Pancreas (tissue), 10 donors: ENCODE results near the gene DNAH7. TPM values are rescaled to one million over a fixed set of nuclear protein-coding genes. Genes with fewer than 3 reads are reported as not detected.

Experiments
- ATAC-seq, 4 donors: fragments of 200-7000 bp; cut with Tn5 transposase; one replicate each; pipeline versions ENCODE4 v1.8.0 to v1.9.1; 2020; ENCODE audit warnings: mild to moderate bottlenecking in 4 of 4, moderate library complexity in 4 of 4
- DNase-seq, 6 donors: peaks; one replicate each; pipeline ENCODE4 v3.0.0-alpha.2; 2020
- FAIRE-seq: peaks from 2 replicates; lab custom pipeline; 2012; peaks lifted over from hg19 to GRCh38; lab: Jason Lieb, UNC
- H3K27ac ChIP-seq, 4 donors: fragments of 200-600 bp; sonication (generic); 1 replicate in 3 of 4; 2 replicates in 1 of 4; pipeline versions ENCODE4 v1.5.0 to v1.8.0; 2020
- H3K27me3 ChIP-seq, 4 donors: fragments of 200-600 bp; one replicate each; pipeline ENCODE4 v1.8.0; 2021
- H3K36me3 ChIP-seq, 3 donors: fragments of 200-600 bp; sonication (generic) in 1 of 3; one replicate each; pipeline versions ENCODE4 v1.5.0 to v1.8.0; 2020 to 2021
- H3K4me1 ChIP-seq, 3 donors: fragments of 200-600 bp; one replicate each; pipeline ENCODE4 v1.8.0; 2021
- H3K4me3 ChIP-seq, 4 donors: fragments of 200-600 bp; sonication (generic) in 2 of 4; one replicate each; pipeline versions ENCODE4 v1.5.0 to v1.8.0; 2020 to 2021
- H3K9me3 ChIP-seq, 4 donors: fragments of 200-600 bp; one replicate each; pipeline ENCODE4 v1.8.0; 2021
- CTCF ChIP-seq, 4 donors: fragments of 200-600 bp; sonication (generic) in 3 of 4; IDR thresholded peaks; one replicate each; pipeline versions ENCODE4 v1.5.0 to v1.8.0; 2021; ENCODE audit warnings: antibody characterized with exemption in 4 of 4
- WGBS, 2 donors: extraction: QIAGEN DNeasy Blood & Tissue Kit; methylation state at CpG; one replicate each; pipeline ENCODE4 v1.1.7; 2013; 5-methylcytosine and 5-hydroxymethylcytosine counted together
- intact Hi-C, 3 donors: fragments of 100-400 bp; cut with DNase I; formaldehyde crosslinking; loops; one replicate each; pipeline versions ENCODE4 v1.11.1 to v1.14.2; 2022
- polyA plus RNA-seq, 2 donors: library from polyadenylated mRNA; stranded (reverse); fragments of 200-250 nt; gene quantifications; one replicate each; pipeline ENCODE4 v1.2.3, GENCODE V29; 2013
- total RNA-seq, 6 donors: library from RNA; stranded (reverse); fragmentation: NEBNext Ultra II Directional in 4 of 6; extraction: Animal tissue kit (Norgen Biotek cat#: 25700) in 4 of 6; gene quantifications; one replicate each; pipeline versions ENCODE4 v1.2.1 to v1.2.4, GENCODE V29; 2021 to 2023
- donor health status: healthy with polysubstance abuse.
- donor health status: DM: no; HTN: no; CAD: no; lungs with moderate emphysema.
- donor health status: DM: no; HTN: no; CAD: no.
- donor health status: control.
- donor health status: control.
- donor health status: Bipolar disorder and iron deficiency.
- donor health status: DM: yes; HTN: yes; CAD: no.
- donor health status: DM: no; HTN: no; CAD: no.
- donor health status: DM: no; HTN: no; CAD: no.
- donor health status: DM: yes; HTN: yes; CAD: no.

DNAH7 gene
- total and polyA plus RNA-seq, 8 donors = 1.6 to 7.0 (median 3.9) TPM

- no peak overlapping the region for H3K27ac ChIP-seq
- H3K4me3 ChIP-seq = no peak overlapping the region
- FAIRE-seq (no peak), ATAC-seq (no peak), DNase-seq (no peak)
- no peaks in the 10 kb centered on the region for H3K9me3 ChIP-seq
- 79 to 85% methylated on average over 2 of the region's 2 CpGs for WGBS, 2 donors
- TF ChIP-seq CTCF (IDR thresholded peaks at IDR 0.05) = no peak
- no peaks in the 10 kb centered on the region for H3K27me3 ChIP-seq
- intact Hi-C loops = no loop called here
- no peaks in the 10 kb centered on the region for H3K36me3 ChIP-seq
- no peaks in the 10 kb centered on the region for H3K4me1 ChIP-seq
Observed at GRCh38 chr2:195993623-195994022, 75.0 kb downstream of the DNAH7 start.

- 71 to 79% methylated on average over 3 of the region's 3 CpGs for WGBS, 2 donors
- DNase-seq (no peak), FAIRE-seq (no peak), ATAC-seq (peak in 2 of 4 donors; percentile 50 to 52)
- intact Hi-C loops = no loop called here
- Histone ChIP-seq H3K27me3 (no peaks in the 10 kb centered on the region), H3K4me3 (no peak overlapping the region), H3K27ac (no peak overlapping the region), H3K36me3 (no peaks in the 10 kb centered on the region), H3K4me1 (peaks cover 0 to 14% (median 11%) of the 10 kb centered on the region in 3 donors), H3K9me3 (no peaks in the 10 kb centered on the region)
- no peak for TF ChIP-seq CTCF (IDR thresholded peaks at IDR 0.05)
Observed at GRCh38 chr2:195985741-195986140, 82.9 kb downstream of the DNAH7 start.

GRCh38 chr2:195984923-195985726 lies 83.5 kb downstream of the DNAH7 start:
- DNase-seq (no peak), FAIRE-seq (no peak), ATAC-seq (peak; percentile 46 to 69 (median 56))
- Histone ChIP-seq H3K9me3 (no peaks in the 10 kb centered on the region), H3K27me3 (no peaks in the 10 kb centered on the region), H3K4me1 (peaks cover 0 to 14% (median 11%) of the 10 kb centered on the region in 3 donors), H3K4me3 (no peak overlapping the region), H3K27ac (no peak overlapping the region), H3K36me3 (no peaks in the 10 kb centered on the region)
- 8 to 18% methylated on average over 2 of the region's 2 CpGs for WGBS, 2 donors
- TF ChIP-seq CTCF (IDR thresholded peaks at IDR 0.05) = no peak
- intact Hi-C loops = no loop called here

- no peaks in the 10 kb centered on the region for H3K4me1 ChIP-seq
- no peak for FAIRE-seq
- H3K36me3 ChIP-seq = no peaks in the 10 kb centered on the region
- DNase-seq = no peak
- H3K27ac ChIP-seq = no peak overlapping the region
- TF ChIP-seq CTCF (IDR thresholded peaks at IDR 0.05) = no peak
- H3K27me3 ChIP-seq = no peaks in the 10 kb centered on the region
- no peak for ATAC-seq
- no peak overlapping the region for H3K4me3 ChIP-seq
- H3K9me3 ChIP-seq = no peaks in the 10 kb centered on the region
- intact Hi-C loops = no loop called here
- WGBS, 2 donors = 88% methylated on average over 2 of the region's 2 CpGs
Observed at GRCh38 chr2:195967336-195967735, 101.3 kb downstream of the DNAH7 start.

- no peak overlapping the region for H3K4me3 ChIP-seq
- H3K27me3 ChIP-seq = no peaks in the 10 kb centered on the region
- H3K27ac ChIP-seq = no peak overlapping the region
- intact Hi-C loops = no loop called here
- no peaks in the 10 kb centered on the region for H3K36me3 ChIP-seq
- DNase-seq (no peak), ATAC-seq (no peak), FAIRE-seq (no peak)
- H3K4me1 ChIP-seq = no peaks in the 10 kb centered on the region
- 83 to 84% methylated on average over 5 of the region's 5 CpGs for whole genome bisulfite sequencing, 2 donors
- H3K9me3 ChIP-seq = no peaks in the 10 kb centered on the region
- no peak for TF ChIP-seq CTCF (IDR thresholded peaks at IDR 0.05)
Observed at GRCh38 chr2:195961873-195962272, 106.8 kb downstream of the DNAH7 start.
